B cell (primary cell): ENCODE results near the gene SIGLEC8. TPM values are rescaled to one million over a fixed set of nuclear protein-coding genes. Genes with fewer than 3 reads are reported as not detected.
"Not testable (repeated sequence)": the region's sequence is repeated elsewhere in the genome, so short reads cannot be mapped to it uniquely, and the experiment has no call there.

ENCODE experiments used
- ATAC-seq: fragments of 200-7000 bp; cut with Tn5 transposase; one replicate; pipeline ENCODE4 v1.10.0; 2021; ENCODE audit warnings: low read depth, mild to moderate bottlenecking, moderate number of reproducible peaks, moderate library complexity
- CTCF ChIA-PET: fragments of 350-600 bp; sonication (Branson Sonifier 250); formaldehyde crosslinking; loops from one replicate; lab custom pipeline; 2021; ENCODE audit warnings: antibody characterized with exemption, inconsistent platforms; lab: Charles Lee
- POLR2A ChIA-PET: fragments of 350-600 bp; sonication (Branson Sonifier 250); formaldehyde crosslinking; loops from one replicate; lab custom pipeline; 2021; ENCODE audit warnings: antibody characterized with exemption; lab: Charles Lee
- DNase-seq: peaks from one replicate; pipeline ENCODE4 v3.0.0; 2013
- H2AFZ ChIP-seq: 2 replicates; pipeline ENCODE4 v1.6.1; 2012; ENCODE audit warnings: mild to moderate bottlenecking, low read depth, low read length; ENCODE audit not compliant: insufficient read depth, poor library complexity, severe bottlenecking
- H3K27ac ChIP-seq, 2 donors: 1 replicate in 1 of 2; 2 replicates in 1 of 2; pipeline ENCODE4 v1.5.1; 2012 to 2013; ENCODE audit warnings: low read length in 2 of 2, mild to moderate bottlenecking in 2 of 2, moderate library complexity in 1 of 2
- H3K27me3 ChIP-seq, 4 experiments: fragments of 200-600 bp in 1 of 4; sonication (generic) in 1 of 4; replicated peaks in 1 of 4; 1 replicate in 2 of 4; 2 replicates in 2 of 4; pipeline versions ENCODE4 v1.6.1 to v1.7.0; 2013 to 2016; ENCODE audit warnings: low read length in 3 of 4, mild to moderate bottlenecking in 2 of 4, mixed read lengths in 1 of 4, moderate library complexity in 1 of 4; ENCODE audit not compliant: insufficient read depth in 4 of 4, control insufficient read depth in 3 of 4; ENCODE audit errors: control extremely low read depth in 1 of 4
- H3K36me3 ChIP-seq, 2 experiments: replicated peaks in 1 of 2; 1 replicate in 1 of 2; 2 replicates in 1 of 2; pipeline versions ENCODE4 v1.6.1 to v1.7.1; 2013; ENCODE audit warnings: low read length in 1 of 2; ENCODE audit not compliant: insufficient read depth in 2 of 2, control insufficient read depth in 1 of 2; ENCODE audit errors: control extremely low read depth in 1 of 2, extremely low read depth in 1 of 2
- H3K4me1 ChIP-seq, 2 donors: fragments of 200-600 bp in 1 of 2; sonication (generic) in 1 of 2; 1 replicate in 1 of 2; 2 replicates in 1 of 2; pipeline versions ENCODE4 v1.5.1 to v1.6.1; 2013 to 2017; ENCODE audit warnings: low read length in 2 of 2; ENCODE audit not compliant: control insufficient read depth in 2 of 2, insufficient read depth in 2 of 2
- H3K4me2 ChIP-seq: replicated peaks from 2 replicates; pipeline ENCODE3; 2012; ENCODE audit warnings: mild to moderate bottlenecking, low read depth, low read length; ENCODE audit not compliant: poor library complexity, severe bottlenecking
- H3K4me3 ChIP-seq, 5 experiments: fragments of 200-600 bp in 1 of 5; sonication (generic) in 1 of 5; 1 replicate in 3 of 5; 2 replicates in 2 of 5; pipeline versions ENCODE4 v1.5.1 to v1.7.0; 2011 to 2016; ENCODE audit warnings: low read length in 4 of 5, mild to moderate bottlenecking in 4 of 5, low read depth in 2 of 5, control low read depth in 1 of 5, moderate library complexity in 1 of 5; ENCODE audit not compliant: insufficient read depth in 1 of 5; ENCODE audit errors: control extremely low read depth in 1 of 5, extremely low read depth in 1 of 5
- H3K79me2 ChIP-seq: fragments of 200-600 bp; sonication (generic); one replicate; pipeline ENCODE4 v1.6.0; 2016; ENCODE audit warnings: low read length; ENCODE audit not compliant: control insufficient read depth, insufficient read depth
- H3K9ac ChIP-seq: fragments of 200-600 bp; sonication (generic); 2 replicates; pipeline ENCODE4 v1.6.1; 2017; ENCODE audit warnings: mild to moderate bottlenecking, low read length, moderate library complexity
- H3K9me3 ChIP-seq, 3 donors: one replicate each; pipeline versions ENCODE4 v1.6.1 to v1.7.1; 2013; ENCODE audit warnings: low read length in 2 of 3; ENCODE audit not compliant: control insufficient read depth in 2 of 3, insufficient read depth in 1 of 3; ENCODE audit errors: control extremely low read depth in 1 of 3
- H4K20me1 ChIP-seq: 2 replicates; pipeline ENCODE4 v1.6.0; 2012; ENCODE audit warnings: mild to moderate bottlenecking, low read length; ENCODE audit not compliant: insufficient read depth, control insufficient read depth, poor library complexity, severe bottlenecking
- H3K27ac Mint-ChIP-seq: one replicate; pipeline ENCODE4 v1.8.0; 2021; ENCODE audit warnings: mixed read lengths
- H3K27me3 Mint-ChIP-seq: one replicate; pipeline ENCODE4 v1.8.0; 2021; ENCODE audit warnings: mixed read lengths
- H3K4me1 Mint-ChIP-seq: one replicate; pipeline ENCODE4 v1.8.0; 2021; ENCODE audit warnings: mixed read lengths
- H3K4me3 Mint-ChIP-seq: one replicate; pipeline ENCODE4 v1.8.0; 2021; ENCODE audit warnings: mixed read lengths
- H3K9me3 Mint-ChIP-seq: one replicate; pipeline ENCODE4 v1.8.0; 2022; ENCODE audit warnings: mixed read lengths; ENCODE audit not compliant: insufficient read depth
- CTCF ChIP-seq: fragments of 200-600 bp; IDR thresholded peaks from one replicate; pipeline ENCODE4 v1.8.0; 2022; ENCODE audit warnings: antibody characterized with exemption, mild to moderate bottlenecking
- EZH2 ChIP-seq: IDR thresholded peaks from 2 replicates; pipeline ENCODE4 v1.6.1; 2012; ENCODE audit warnings: borderline replicate concordance, low read depth, mild to moderate bottlenecking, moderate library complexity, low read length; ENCODE audit not compliant: insufficient read depth, poor library complexity, severe bottlenecking
- WGBS: methylation state at CpG from one replicate; pipeline ENCODE4 v1.1.5; 2013; ENCODE audit warnings: missing lambda C conversion rate; ENCODE audit not compliant: insufficient coverage; 5-methylcytosine and 5-hydroxymethylcytosine counted together
- intact Hi-C: fragments of 100-400 bp; cut with micrococcal nuclease; formaldehyde crosslinking; loops from one replicate; pipeline ENCODE4 v1.10.0; 2022
- polyA plus RNA-seq: library from polyadenylated mRNA; depleted of rRNA; stranded (reverse); fragments of >200 nt; gene quantifications from 2 replicates; pipeline ENCODE4 v1.2.3, GENCODE V29; 2012
- total RNA-seq, 2 donors: library from RNA; stranded (reverse); fragments of 120-200 nt in 1 of 2; gene quantifications; 1 replicate in 1 of 2; 2 replicates in 1 of 2; pipeline versions ENCODE4 v1.2.3 to v1.2.4, GENCODE V29; 2013 to 2022

The SIGLEC8 gene
- total and polyA plus RNA-seq, 2 donors (not counting 1 experiment from before 2014, with no cell fraction given): not detected

- peaks cover 9 to 14% of the 10 kb centered on the region in 2 donors for H3K4me1 ChIP-seq
- no peak overlapping the region for H3K4me2 ChIP-seq
- Mint-ChIP-seq H3K4me3 (no peak overlapping the region), H3K27ac (no peak overlapping the region), H3K9me3 (no peaks in the 10 kb centered on the region), H3K4me1 (peaks cover 15% of the 10 kb centered on the region), H3K27me3 (peaks cover under 1% of the 10 kb centered on the region)
- no peak for TF ChIP-seq CTCF
- TF ChIP-seq EZH2: no peak
- no peak for DNase-seq
- H3K36me3 ChIP-seq: no peaks in the 10 kb centered on the region
- peaks cover 0 to 6% (median 0%) of the 10 kb centered on the region in 3 donors for H3K9me3 ChIP-seq
- 37% methylated on average over 5 of the region's 5 CpGs for WGBS
- POLR2A ChIA-PET: no interaction called here
- H3K27me3 ChIP-seq: no peaks in the 10 kb centered on the region
- ATAC-seq: no peak
- H3K4me3 ChIP-seq: no peak overlapping the region
- H4K20me1 ChIP-seq: no peaks in the 10 kb centered on the region
- CTCF ChIA-PET: interaction anchor here (1.2 to 1.9 kb wide), 3 partner anchors 11 to 162 kb away, joined by 3 to 9 read pairs (median 3); no protein-coding TSS in a partner anchor
- H3K9ac ChIP-seq: no peak overlapping the region
- H2AFZ ChIP-seq: no peak overlapping the region
- H3K27ac ChIP-seq: no peak overlapping the region
- no peaks in the 10 kb centered on the region for H3K79me2 ChIP-seq
- intact Hi-C loops: no loop called here
These were observed 45.1 kb upstream of the SIGLEC8 start for GRCh38 chr19:51503286-51503817.

GRCh38 chr19:51501594-51502263 is 43.5 kb upstream of the SIGLEC8 start, which contains the start of gene SIGLEC12:
SIGLEC12 (minus strand) TSS chr19:51501800; CDS start chr19:51501733, 67 bp downstream.
- Mint-ChIP-seq H3K4me3 (peak within 1 kb of the TSS; percentile 44), H3K4me1 (peaks cover 15% of the 10 kb centered on the region), H3K27me3 (peaks cover 4% of the 10 kb centered on the region), H3K27ac (peak within 1 kb of the TSS; percentile 15), H3K9me3 (no peaks in the 10 kb centered on the region)
- TF ChIP-seq EZH2 (no peak), CTCF (no peak)
- peak within 1 kb of the TSS; percentile 50 for H2AFZ ChIP-seq
- peaks cover 9 to 14% of the 10 kb centered on the region in 2 donors for H3K4me1 ChIP-seq
- no peaks in the 10 kb centered on the region for H3K27me3 ChIP-seq
- H4K20me1 ChIP-seq: no peaks in the 10 kb centered on the region
- no peak within 1 kb of the TSS for H3K27ac ChIP-seq
- DNase-seq (peak; percentile 43), ATAC-seq (peak; percentile 21)
- ChIA-PET POLR2A (no interaction called here), CTCF (no interaction called here)
- no peaks in the 10 kb centered on the region for H3K79me2 ChIP-seq
- H3K9ac ChIP-seq: peak within 1 kb of the TSS; percentile 25
- peaks cover 0 to 6% (median 0%) of the 10 kb centered on the region in 3 donors for H3K9me3 ChIP-seq
- H3K4me3 ChIP-seq: peak within 1 kb of the TSS in 1 of 5 experiments; percentile 14
- peak within 1 kb of the TSS; percentile 60 for H3K4me2 ChIP-seq
- intact Hi-C loops: no loop called here
- WGBS: 9% methylated on average over 6 of the region's 12 CpGs
- H3K36me3 ChIP-seq: no peaks in the 10 kb centered on the region

GRCh38 chr19:51500931-51501330 is 42.7 kb upstream of the SIGLEC8 start:
- CTCF ChIA-PET, POLR2A ChIA-PET, H3K4me3 ChIP-seq, H3K27ac ChIP-seq, H3K27me3 Mint-ChIP-seq, H3K9me3 ChIP-seq, DNase-seq, H3K9ac ChIP-seq, H3K4me3 Mint-ChIP-seq, H2AFZ ChIP-seq, H3K36me3 ChIP-seq, H3K27ac Mint-ChIP-seq, H4K20me1 ChIP-seq, H3K4me2 ChIP-seq, H3K27me3 ChIP-seq, ATAC-seq, H3K9me3 Mint-ChIP-seq, intact Hi-C loops, H3K79me2 ChIP-seq: not testable (repeated sequence)
- 47% methylated on average over 5 of the region's 8 CpGs for WGBS
- peaks cover 9 to 14% of the 10 kb centered on the region in 2 donors for H3K4me1 ChIP-seq
- H3K4me1 Mint-ChIP-seq: peaks cover 15% of the 10 kb centered on the region
